Subcutaneous adipose tissue (tissue), 4 donors: ENCODE data around the gene GJD3. TPM values are rescaled to one million over a fixed set of nuclear protein-coding genes. Genes with fewer than 3 reads are reported as not detected.

ENCODE experiments used
- CTCF ChIP-seq: fragments of 450-650 bp; IDR thresholded peaks from one replicate; pipeline ENCODE4 v1.5.1; 2016; ENCODE audit warnings: low read depth, mild to moderate bottlenecking, control low read depth, antibody characterized with exemption, moderate library complexity
- total RNA-seq, 4 donors: library from RNA; depleted of rRNA; stranded (reverse); fragments of >200 nt; gene quantifications; one replicate each; pipeline ENCODE4 v1.1.0, GENCODE V29; 2016

The GJD3 gene
- total RNA-seq, 4 donors from 2014 or later = 0.94 TPM; not detected in 3

- no peak for TF ChIP-seq CTCF
Measured at GRCh38 chr17:40363111-40363827, 1.3 kb downstream of the GJD3 start.

GRCh38 chr17:40362696-40363110 is 1.8 kb downstream of the GJD3 start:
- TF ChIP-seq CTCF = no peak

GRCh38 chr17:40361925-40362695 is 2.4 kb downstream of the GJD3 start:
- no peak for TF ChIP-seq CTCF

GRCh38 chr17:40361063-40361924 is 3.2 kb downstream of the GJD3 start:
- no peak for TF ChIP-seq CTCF

- no peak for TF ChIP-seq CTCF
Measured at GRCh38 chr17:40360091-40360490, 4.4 kb downstream of the GJD3 start.

- no peak for TF ChIP-seq CTCF
Measured at GRCh38 chr17:40358323-40359038, 6.1 kb downstream of the GJD3 start.
